Measurements from ENCODE around the gene RORC. TPM values are rescaled to one million over a fixed set of nuclear protein-coding genes. Genes with fewer than 3 reads are reported as not detected.

Gene RORC
- total RNA-seq, 1 experiment from 2014 or later = 0.03 TPM

GRCh38 chr1:151834239-151834638 is 2.6 kb upstream of the RORC start:
- in situ Hi-C loops (cut with HindIII; ENCODE audit: low pct_unique_long_range_greater_than_20kb, low sequenced_read_pairs) = no loop called here
- DNase-seq (ENCODE audit: low read depth, low spot score) = no peak

DNA sequence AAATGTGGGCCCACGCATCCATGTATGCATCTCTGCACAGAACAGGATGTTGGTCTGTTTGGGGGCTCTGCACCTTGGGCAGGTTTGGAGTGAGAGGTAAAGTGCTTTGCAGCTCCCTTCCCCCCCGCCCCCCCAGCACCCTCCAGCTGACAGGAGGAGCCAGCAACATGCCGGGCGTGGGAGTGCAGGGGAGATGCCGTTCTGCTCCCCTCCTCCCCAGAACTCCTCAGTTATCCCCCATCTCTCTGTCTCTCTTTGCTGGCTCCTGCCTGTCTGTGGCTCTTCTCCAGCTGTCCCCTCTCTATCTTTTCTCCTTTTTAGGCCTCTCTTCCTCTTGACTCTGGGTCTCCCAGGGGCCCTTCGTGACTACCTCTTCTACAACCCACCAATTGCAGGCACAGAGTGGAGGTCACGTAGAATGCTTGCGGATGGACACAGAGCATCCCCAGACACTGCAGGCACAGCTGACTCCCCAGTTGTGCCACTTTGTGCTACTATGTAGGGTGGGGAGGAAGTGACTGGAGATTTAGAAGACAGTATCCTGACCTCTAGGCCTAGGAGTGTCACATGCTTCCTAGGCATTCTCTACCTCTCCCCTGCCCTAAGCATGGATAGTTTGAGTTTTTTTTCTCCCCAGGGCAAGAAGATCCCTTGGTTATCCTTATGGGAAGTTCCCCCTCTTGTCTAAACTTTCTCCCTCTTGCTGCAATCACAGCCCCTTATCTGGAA is 1.7 kb upstream of the RORC start:
- no peak for DNase-seq (ENCODE audit: low read depth, low spot score)
- in situ Hi-C loops (cut with HindIII; ENCODE audit: low pct_unique_long_range_greater_than_20kb, low sequenced_read_pairs) = no loop called here

GRCh38 chr1:151832318-151832980 is 847 bp upstream of the RORC start:
- in situ Hi-C loops (cut with HindIII; ENCODE audit: low pct_unique_long_range_greater_than_20kb, low sequenced_read_pairs) = no loop called here
- no peak for DNase-seq (ENCODE audit: low read depth, low spot score)

- in situ Hi-C loops (cut with HindIII; ENCODE audit: low pct_unique_long_range_greater_than_20kb, low sequenced_read_pairs) = no loop called here
- no peak for DNase-seq (ENCODE audit: low read depth, low spot score)
Observed at GRCh38 chr1:151831256-151831591, 378 bp downstream of the RORC start.

- no peak for DNase-seq (ENCODE audit: low read depth, low spot score)
- in situ Hi-C loops (cut with HindIII; ENCODE audit: low pct_unique_long_range_greater_than_20kb, low sequenced_read_pairs) = no loop called here
Observed at GRCh38 chr1:151830055-151830454, 1.5 kb downstream of the RORC start.

GRCh38 chr1:151829352-151830046 is 2.1 kb downstream of the RORC start:
- no peak for DNase-seq (ENCODE audit: low read depth, low spot score)
- in situ Hi-C loops (cut with HindIII; ENCODE audit: low pct_unique_long_range_greater_than_20kb, low sequenced_read_pairs) = no loop called here

- in situ Hi-C loops (cut with HindIII; ENCODE audit: low pct_unique_long_range_greater_than_20kb, low sequenced_read_pairs) = no loop called here
- peak; percentile 83 for DNase-seq (ENCODE audit: low read depth, low spot score)
Observed at GRCh38 chr1:151828921-151829320, 2.7 kb downstream of the RORC start.

DNA sequence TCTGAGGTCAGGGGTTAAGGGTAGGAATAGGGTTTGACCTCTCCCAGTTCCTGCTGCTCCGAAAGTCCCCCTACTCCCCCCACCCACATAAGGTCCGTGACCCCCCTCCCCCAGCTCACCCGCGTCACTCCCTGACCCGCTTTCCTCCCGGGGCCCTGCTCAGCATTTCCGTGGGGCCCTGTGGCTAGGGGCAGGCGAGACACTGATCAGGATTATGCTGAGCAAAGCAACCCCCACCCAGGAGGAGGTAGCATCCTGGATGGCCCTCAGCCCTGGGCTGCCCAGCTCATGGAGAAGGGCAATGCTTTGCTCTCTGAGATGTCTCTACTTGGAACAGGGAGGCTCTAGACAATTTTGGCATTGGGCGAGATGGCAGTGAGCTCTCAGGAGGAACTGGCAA is 3.7 kb downstream of the RORC start:
- in situ Hi-C loops (cut with HindIII; ENCODE audit: low pct_unique_long_range_greater_than_20kb, low sequenced_read_pairs) = no loop called here
- DNase-seq (ENCODE audit: low read depth, low spot score) = no peak

- DNase-seq (ENCODE audit: low read depth, low spot score) = no peak
- in situ Hi-C loops (cut with HindIII; ENCODE audit: low pct_unique_long_range_greater_than_20kb, low sequenced_read_pairs) = no loop called here
Observed at GRCh38 chr1:151825751-151826660, 5.6 kb downstream of the RORC start.

- in situ Hi-C loops (cut with HindIII; ENCODE audit: low pct_unique_long_range_greater_than_20kb, low sequenced_read_pairs) = no loop called here
- DNase-seq (ENCODE audit: low read depth, low spot score) = no peak
Observed at GRCh38 chr1:151825204-151825603, 6.4 kb downstream of the RORC start.

DNA sequence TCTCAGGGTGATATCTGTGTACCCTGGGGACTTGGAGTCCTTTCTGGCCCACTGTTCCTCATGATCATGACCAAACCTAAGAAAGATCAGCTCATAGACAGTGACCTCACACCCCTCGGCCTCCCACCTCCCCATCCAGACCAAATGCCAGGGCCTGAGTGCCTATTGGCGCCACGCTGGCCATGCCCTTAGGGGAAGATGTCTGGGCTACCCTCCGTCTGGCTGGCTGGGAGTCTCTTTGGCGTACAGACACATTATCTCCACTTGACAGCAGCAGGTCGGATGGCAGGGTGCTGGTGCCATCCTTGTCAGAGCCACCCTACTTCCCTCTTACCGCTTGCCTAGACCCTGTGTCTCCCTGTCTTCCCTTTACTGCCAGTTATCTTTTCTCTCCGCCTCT is 8.4 kb downstream of the RORC start:
- in situ Hi-C loops (cut with HindIII; ENCODE audit: low pct_unique_long_range_greater_than_20kb, low sequenced_read_pairs) = no loop called here

GRCh38 chr1:151822404-151822803 is 9.2 kb downstream of the RORC start:
- DNase-seq (ENCODE audit: low read depth, low spot score) = no peak
- in situ Hi-C loops (cut with HindIII; ENCODE audit: low pct_unique_long_range_greater_than_20kb, low sequenced_read_pairs) = no loop called here

More for the DNA sequence above, 8.4 kb downstream of the RORC start:
- no peak for DNase-seq (ENCODE audit: low read depth, low spot score)

DNA sequence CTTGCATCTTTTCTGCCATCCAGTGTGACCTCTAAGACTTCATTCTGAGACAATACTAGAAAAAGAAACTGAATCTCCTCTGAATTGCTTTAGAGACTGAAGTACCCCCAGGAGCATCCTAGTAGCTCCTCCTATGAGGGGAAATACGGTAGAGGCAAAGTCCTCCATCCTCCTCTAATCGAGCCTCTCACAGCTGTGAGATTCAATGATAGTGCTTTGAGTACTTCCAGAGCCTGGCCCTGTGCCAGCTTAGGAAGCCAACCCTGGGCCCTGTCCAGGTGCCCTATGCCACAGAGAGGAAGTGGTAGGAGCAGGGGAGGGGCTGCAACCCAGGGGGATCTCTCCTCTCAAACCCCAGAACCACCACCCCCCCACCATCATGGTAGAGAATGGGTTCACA is 10.7 kb downstream of the RORC start:
- in situ Hi-C loops (cut with HindIII; ENCODE audit: low pct_unique_long_range_greater_than_20kb, low sequenced_read_pairs) = no loop called here
- DNase-seq (ENCODE audit: low read depth, low spot score) = no peak

- in situ Hi-C loops (cut with HindIII; ENCODE audit: low pct_unique_long_range_greater_than_20kb, low sequenced_read_pairs) = no loop called here
- DNase-seq (ENCODE audit: low read depth, low spot score) = no peak
Observed at GRCh38 chr1:151819976-151820623, 11.5 kb downstream of the RORC start.

GRCh38 chr1:151819227-151819835 is 12.3 kb downstream of the RORC start:
- DNase-seq (ENCODE audit: low read depth, low spot score) = no peak
- in situ Hi-C loops (cut with HindIII; ENCODE audit: low pct_unique_long_range_greater_than_20kb, low sequenced_read_pairs) = no loop called here

DNA sequence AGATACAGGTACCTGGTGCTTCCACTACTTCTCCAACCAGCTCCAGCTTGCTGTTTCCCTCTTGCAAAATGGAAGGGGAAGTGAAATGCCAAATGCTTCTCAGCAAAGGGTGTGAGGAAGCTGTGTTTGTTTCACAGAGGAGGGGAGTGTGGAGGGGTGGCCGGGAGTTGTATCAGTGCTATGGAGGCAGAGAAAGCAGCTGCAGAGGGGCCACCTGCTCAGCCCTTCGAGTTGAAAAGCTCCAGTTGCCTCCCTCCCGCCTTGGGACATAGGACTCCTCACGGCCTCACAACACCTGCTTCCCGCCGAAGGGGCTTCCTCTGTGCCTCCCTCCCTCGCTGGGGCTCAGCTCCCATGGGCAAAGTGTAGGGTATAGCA is 14.3 kb downstream of the RORC start:
- DNase-seq (ENCODE audit: low read depth, low spot score) = no peak
- in situ Hi-C loops (cut with HindIII; ENCODE audit: low pct_unique_long_range_greater_than_20kb, low sequenced_read_pairs) = no loop called here
